Ecto neural progenitor cell (in vitro differentiated cells): Measurements from ENCODE around the gene SULT1C3.
"Not testable (repeated sequence)": the region's sequence is repeated elsewhere in the genome, so short reads cannot be mapped to it uniquely, and the experiment has no call there.

Experiments used
- DNase-seq: peaks from one replicate; pipeline ENCODE4 v3.0.0-alpha.2; 2018; ENCODE audit warnings: low spot score

Gene SULT1C3

GRCh38 chr2:108244667-108245414, 5.1 kb downstream of the SULT1C3 start:
- no peak for DNase-seq

- DNase-seq, result no peak
Observed at GRCh38 chr2:108253106-108253505, 13.3 kb downstream of the SULT1C3 start.

- no peak for DNase-seq
Observed at GRCh38 chr2:108257757-108258331, 18.1 kb downstream of the SULT1C3 start.

GRCh38 chr2:108260773-108261172, 21.0 kb downstream of the SULT1C3 start:
- DNase-seq, result no peak

- no peak for DNase-seq
Observed at GRCh38 chr2:108262036-108262435, 22.3 kb downstream of the SULT1C3 start.

- DNase-seq, result no peak
Observed at GRCh38 chr2:108263401-108263800, 23.6 kb downstream of the SULT1C3 start.

GRCh38 chr2:108266218-108266617, 26.4 kb downstream of the SULT1C3 start:
- DNase-seq, result no peak

- DNase-seq, result no peak
Observed at GRCh38 chr2:108267101-108267500, 27.3 kb downstream of the SULT1C3 start.

GRCh38 chr2:108268001-108268400, 28.2 kb downstream of the SULT1C3 start:
- no peak for DNase-seq

GRCh38 chr2:108270346-108270745, 30.6 kb downstream of the SULT1C3 start:
- DNase-seq, result no peak

GRCh38 chr2:108270768-108271506, 31.2 kb downstream of the SULT1C3 start:
- no peak for DNase-seq

- DNase-seq, result no peak
Observed at GRCh38 chr2:108271691-108272253, 32.0 kb downstream of the SULT1C3 start.

GRCh38 chr2:108278631-108279030, 38.9 kb downstream of the SULT1C3 start:
- no peak for DNase-seq

- DNase-seq, result no peak
Observed at GRCh38 chr2:108279468-108279867, 39.7 kb downstream of the SULT1C3 start.

- DNase-seq, result no peak
Observed at GRCh38 chr2:108280466-108280865, 40.7 kb downstream of the SULT1C3 start.

GRCh38 chr2:108284566-108284965, 44.8 kb downstream of the SULT1C3 start:
- not testable (repeated sequence) for DNase-seq

- DNase-seq, result no peak
Observed at GRCh38 chr2:108285616-108286015, 45.8 kb downstream of the SULT1C3 start.

GRCh38 chr2:108287169-108287568, 47.4 kb downstream of the SULT1C3 start:
- DNase-seq, result no peak

GRCh38 chr2:108288534-108289106, 48.9 kb downstream of the SULT1C3 start, which contains the start of gene SULT1C2:
Gene SULT1C2, plus strand, starts transcription at chr2:108288895. Its CDS starts 4,773 bp downstream, at chr2:108293668.
- peak; percentile 58 for DNase-seq

- no peak for DNase-seq
Observed at GRCh38 chr2:108293850-108294249, 54.1 kb downstream of the SULT1C3 start.

- DNase-seq, result no peak
Observed at GRCh38 chr2:108297436-108298141, 57.8 kb downstream of the SULT1C3 start.

GRCh38 chr2:108301558-108301957, 61.8 kb downstream of the SULT1C3 start:
- DNase-seq, result no peak
